Fibroblast of lung (primary cell): ENCODE results near the gene IGF1. TPM values are rescaled to one million over a fixed set of nuclear protein-coding genes. Genes with fewer than 3 reads are reported as not detected.

Experiments used
- DNase-seq, 2 donors: peaks; one replicate each; pipeline versions ENCODE4 v3.0.0 to v3.0.0-alpha.2; 2010; ENCODE audit warnings: low read depth in 2 of 2
- H2AFZ ChIP-seq: 2 replicates; pipeline ENCODE4 v1.5.1; 2012; ENCODE audit warnings: low read length, control low read depth, inconsistent platforms
- H3K27ac ChIP-seq: 2 replicates; pipeline ENCODE4 v1.5.1; 2011; ENCODE audit warnings: low read length, control low read depth; ENCODE audit not compliant: insufficient read depth
- H3K27me3 ChIP-seq: 2 replicates; pipeline ENCODE4 v1.5.1; 2011; ENCODE audit warnings: mild to moderate bottlenecking, low read length; ENCODE audit not compliant: control insufficient read depth, insufficient read depth
- H3K36me3 ChIP-seq: 2 replicates; pipeline ENCODE4 v1.5.1; 2011; ENCODE audit warnings: low read length; ENCODE audit not compliant: control insufficient read depth, insufficient read depth
- H3K4me1 ChIP-seq: 2 replicates; pipeline ENCODE4 v1.5.1; 2011; ENCODE audit warnings: low read length; ENCODE audit not compliant: control insufficient read depth, insufficient read depth; ENCODE audit errors: extremely low read depth
- H3K4me2 ChIP-seq: 2 replicates; pipeline ENCODE4 v1.5.1; 2011; ENCODE audit warnings: low read length, control low read depth; ENCODE audit not compliant: insufficient read depth; ENCODE audit errors: extremely low read depth
- H3K4me3 ChIP-seq, 4 experiments: fragments of 200-600 bp in 1 of 4; sonication (generic) in 1 of 4; replicated peaks in 1 of 4; 2 replicates each; pipeline ENCODE4 v1.5.1; 2011 to 2016; ENCODE audit warnings: low read length in 4 of 4, low read depth in 3 of 4, mild to moderate bottlenecking in 3 of 4, control low read depth in 2 of 4, inconsistent platforms in 1 of 4, mixed read lengths in 1 of 4; ENCODE audit not compliant: insufficient read depth in 1 of 4; ENCODE audit errors: control extremely low read depth in 1 of 4
- H3K79me2 ChIP-seq: 2 replicates; pipeline ENCODE4 v1.5.1; 2012; ENCODE audit warnings: mild to moderate bottlenecking, low read length, inconsistent platforms; ENCODE audit not compliant: control insufficient read depth, insufficient read depth
- H3K9ac ChIP-seq: 2 replicates; pipeline ENCODE4 v1.5.1; 2011; ENCODE audit warnings: mild to moderate bottlenecking, low read length, control low read depth; ENCODE audit not compliant: insufficient read depth
- H3K9me3 ChIP-seq: 2 replicates; pipeline ENCODE4 v1.5.1; 2012; ENCODE audit warnings: low read depth, low read length; ENCODE audit not compliant: control insufficient read depth, insufficient read depth
- H4K20me1 ChIP-seq: 2 replicates; pipeline ENCODE4 v1.5.1; 2011; ENCODE audit warnings: low read length; ENCODE audit not compliant: control insufficient read depth, insufficient read depth; ENCODE audit errors: extremely low read depth
- EZH2 ChIP-seq: IDR thresholded peaks from 2 replicates; pipeline ENCODE4 v1.5.1; 2012; ENCODE audit warnings: low read length, control low read depth, mild to moderate bottlenecking; ENCODE audit errors: missing control alignments
- polyA plus RNA-seq, 2 donors: library from polyadenylated mRNA; depleted of rRNA in 1 of 2; stranded (reverse) in 1 of 2; unstranded in 1 of 2; fragments of >200 nt; gene quantifications; 2 replicates each; pipeline ENCODE4 v1.2.1, GENCODE V29; 2011 to 2012; ENCODE audit warnings: missing spikeins in 1 of 2
- total RNA-seq: library from RNA; depleted of rRNA; stranded (reverse); fragments of >200 nt; gene quantifications from 2 replicates; pipeline ENCODE4 v1.2.1, GENCODE V29; 2014
- TF ChIP-seq, protein P1 (sequence below), 2 donors: IDR thresholded peaks in 1 of 2; conservative IDR thresholded peaks in 1 of 2; 1 replicate in 1 of 2; 2 replicates in 1 of 2; pipeline ENCODE4 v1.5.1; 2011 to 2012; ENCODE audit warnings: low read length in 2 of 2, control low read depth in 1 of 2, inconsistent platforms in 1 of 2, low read depth in 1 of 2, mild to moderate bottlenecking in 1 of 2

Gene IGF1
- total and polyA plus RNA-seq, 2 donors (not counting 1 experiment from before 2014, with no cell fraction given), result 0.05 to 0.83 TPM

GRCh38 chr12:102347811-102348210 lies 132.6 kb downstream of the IGF1 start:
- Histone ChIP-seq H3K4me1 (no peaks in the 10 kb centered on the region), H3K4me2 (no peak overlapping the region), H3K4me3 (no peak overlapping the region), H3K79me2 (no peaks in the 10 kb centered on the region), H3K36me3 (no peaks in the 10 kb centered on the region), H4K20me1 (no peaks in the 10 kb centered on the region), H3K27me3 (no peaks in the 10 kb centered on the region), H3K27ac (no peak overlapping the region), H3K9ac (no peak overlapping the region), H3K9me3 (no peaks in the 10 kb centered on the region), H2AFZ (no peak overlapping the region)
- no peak for TF ChIP-seq EZH2
- TF ChIP-seq, protein P1, sequence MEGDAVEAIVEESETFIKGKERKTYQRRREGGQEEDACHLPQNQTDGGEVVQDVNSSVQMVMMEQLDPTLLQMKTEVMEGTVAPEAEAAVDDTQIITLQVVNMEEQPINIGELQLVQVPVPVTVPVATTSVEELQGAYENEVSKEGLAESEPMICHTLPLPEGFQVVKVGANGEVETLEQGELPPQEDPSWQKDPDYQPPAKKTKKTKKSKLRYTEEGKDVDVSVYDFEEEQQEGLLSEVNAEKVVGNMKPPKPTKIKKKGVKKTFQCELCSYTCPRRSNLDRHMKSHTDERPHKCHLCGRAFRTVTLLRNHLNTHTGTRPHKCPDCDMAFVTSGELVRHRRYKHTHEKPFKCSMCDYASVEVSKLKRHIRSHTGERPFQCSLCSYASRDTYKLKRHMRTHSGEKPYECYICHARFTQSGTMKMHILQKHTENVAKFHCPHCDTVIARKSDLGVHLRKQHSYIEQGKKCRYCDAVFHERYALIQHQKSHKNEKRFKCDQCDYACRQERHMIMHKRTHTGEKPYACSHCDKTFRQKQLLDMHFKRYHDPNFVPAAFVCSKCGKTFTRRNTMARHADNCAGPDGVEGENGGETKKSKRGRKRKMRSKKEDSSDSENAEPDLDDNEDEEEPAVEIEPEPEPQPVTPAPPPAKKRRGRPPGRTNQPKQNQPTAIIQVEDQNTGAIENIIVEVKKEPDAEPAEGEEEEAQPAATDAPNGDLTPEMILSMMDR (conservative IDR thresholded peaks at IDR 0.05 in 1 of 2, IDR thresholded peaks at IDR 0.05 in 1 of 2; ENCODE audit: low read depth in 1 of 2, low read length in 2 of 2), result no peak
- DNase-seq, result no peak
